SH-SY5Y (cell line): Measurements from ENCODE around the gene COLEC12.

Source experiments
- GATA2 ChIP-seq: IDR thresholded peaks from 2 replicates; pipeline ENCODE4 v1.6.1; 2011; ENCODE audit warnings: mild to moderate bottlenecking, low read depth, low read length
- GATA3 ChIP-seq: IDR thresholded peaks from 2 replicates; pipeline ENCODE4 v1.6.1; 2011; ENCODE audit warnings: low read depth, mild to moderate bottlenecking, low read length, moderate library complexity

COLEC12 gene

DNA sequence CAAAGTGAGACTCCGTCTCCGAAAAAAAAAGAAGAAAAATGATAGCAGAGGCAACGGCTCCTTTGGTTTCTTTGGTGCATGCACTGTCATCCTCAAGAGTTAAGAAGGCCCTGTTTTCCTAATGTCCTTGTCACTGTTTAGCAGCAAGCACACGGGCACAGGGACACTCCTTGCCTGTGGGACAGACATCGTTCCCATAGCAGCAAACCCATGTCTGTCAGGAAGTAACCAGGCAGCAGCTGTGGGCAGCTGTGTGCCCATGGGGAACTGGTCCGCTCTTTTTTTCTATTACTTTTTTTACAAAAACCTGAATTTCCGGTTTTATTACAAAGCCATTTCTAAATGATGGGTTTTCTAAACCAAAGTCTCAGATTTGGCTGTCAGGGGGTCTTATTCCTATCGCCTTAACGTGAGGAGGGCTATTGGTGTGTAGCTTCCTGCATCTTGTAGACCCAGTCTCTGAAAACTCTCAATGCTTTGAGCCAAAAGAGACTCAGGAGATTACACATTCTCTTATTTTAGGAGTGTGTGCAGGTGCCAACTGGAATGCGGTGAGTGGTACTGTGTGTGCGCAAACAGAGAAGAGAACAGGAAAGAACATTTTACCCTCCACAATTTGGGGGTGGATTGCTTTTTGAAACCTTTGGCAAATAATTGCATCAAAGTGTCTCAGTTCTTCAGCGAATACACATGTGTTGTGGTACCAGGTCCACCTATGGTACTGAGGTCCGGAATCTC lies 109.6 kb downstream of the COLEC12 start:
- TF ChIP-seq GATA2, result no peak
- no peak for TF ChIP-seq GATA3

DNA sequence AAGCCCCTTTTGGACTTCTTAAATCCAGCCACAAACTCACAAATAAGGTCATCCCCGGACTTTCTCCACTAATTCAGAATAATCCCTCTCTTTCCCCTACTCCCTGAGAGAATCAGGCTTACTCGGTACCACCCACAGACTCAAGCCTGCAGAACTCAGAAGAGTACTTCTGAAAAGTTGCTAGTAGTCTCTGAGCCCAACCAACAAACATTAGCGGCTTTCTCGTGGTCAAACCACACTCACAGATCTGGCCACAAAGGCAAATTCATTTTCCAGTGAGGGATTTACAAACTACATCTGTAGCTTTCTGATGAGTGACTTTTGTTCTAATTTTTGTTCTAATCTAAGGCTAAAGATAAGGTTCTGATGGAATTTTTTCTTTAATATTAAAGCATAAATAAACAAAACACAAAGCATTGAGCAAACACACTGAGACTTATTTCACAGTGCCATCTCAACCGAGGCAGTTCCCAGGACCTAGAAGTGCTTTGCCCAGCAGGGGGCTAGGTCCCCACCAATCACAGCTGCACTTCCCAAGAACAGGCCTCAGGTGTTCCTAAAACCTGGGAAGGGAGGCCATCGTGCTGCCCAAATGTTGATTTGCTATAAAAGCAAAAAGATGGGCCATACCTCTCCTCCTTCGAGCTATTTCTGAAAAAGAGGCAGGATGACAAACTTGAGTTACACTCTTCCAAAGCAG lies 110.7 kb downstream of the COLEC12 start:
- no peak for TF ChIP-seq GATA2
- no peak for TF ChIP-seq GATA3

DNA sequence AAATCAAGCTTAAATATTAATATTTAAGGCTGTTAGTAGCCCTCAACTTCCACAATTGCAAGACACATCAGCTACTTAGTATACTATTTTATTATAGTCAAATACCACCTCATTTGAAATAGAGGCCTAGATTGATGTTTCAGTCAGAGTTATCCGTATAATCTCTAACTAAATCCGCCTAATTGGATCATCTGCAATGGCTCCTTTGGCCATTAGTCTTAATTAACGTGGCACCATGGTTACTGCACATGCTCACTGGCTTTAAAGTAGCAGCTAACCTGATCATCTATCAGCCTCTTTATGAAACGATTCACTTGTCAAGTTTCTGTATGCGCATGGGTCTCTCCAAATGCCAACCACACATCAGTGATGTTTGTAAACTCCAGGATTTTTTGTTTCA lies 112.3 kb downstream of the COLEC12 start:
- TF ChIP-seq GATA2 (peak; percentile 71), GATA3 (peak; percentile 70; the same call in 1 of the 2 replicates)

DNA sequence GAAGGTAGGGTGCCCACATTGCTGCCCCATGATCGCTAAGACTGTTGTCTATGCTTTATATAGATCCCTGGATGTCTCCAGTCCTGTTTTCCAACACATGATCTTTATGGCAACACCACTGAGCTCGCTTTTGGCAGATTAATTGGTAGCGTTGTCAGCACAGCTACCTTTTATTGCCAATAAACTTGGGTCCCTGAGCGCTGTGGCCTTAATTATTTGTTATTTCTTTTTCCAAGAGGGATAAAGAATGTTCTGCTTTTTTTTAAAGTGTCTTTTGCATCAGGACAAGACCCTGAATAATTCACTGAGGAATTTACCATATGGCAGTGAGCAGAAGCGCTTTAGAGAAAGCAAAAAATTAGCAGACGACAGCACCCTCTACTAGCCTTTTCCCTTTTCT lies 113.5 kb downstream of the COLEC12 start:
- no peak for TF ChIP-seq GATA3
- TF ChIP-seq GATA2, result no peak

DNA sequence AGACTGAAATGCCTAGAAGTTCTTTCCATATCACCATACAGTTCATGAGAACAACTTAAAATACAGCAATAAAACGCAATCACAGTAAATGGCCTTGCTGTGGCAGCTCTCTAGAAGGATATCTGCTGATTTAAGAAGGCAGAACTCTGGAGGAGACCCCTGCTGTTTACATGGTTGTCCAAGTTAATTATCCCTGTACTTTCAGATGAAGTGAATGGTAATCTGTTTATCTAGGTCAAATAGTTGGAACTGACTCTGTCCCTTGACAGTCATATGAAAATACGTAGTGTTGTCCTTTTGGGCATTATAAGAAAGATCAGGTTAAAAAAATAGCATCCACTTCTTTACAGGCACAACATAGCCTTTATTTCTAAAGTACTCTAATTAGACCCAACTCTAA lies 115.6 kb downstream of the COLEC12 start:
- no peak for TF ChIP-seq GATA3
- no peak for TF ChIP-seq GATA2

DNA sequence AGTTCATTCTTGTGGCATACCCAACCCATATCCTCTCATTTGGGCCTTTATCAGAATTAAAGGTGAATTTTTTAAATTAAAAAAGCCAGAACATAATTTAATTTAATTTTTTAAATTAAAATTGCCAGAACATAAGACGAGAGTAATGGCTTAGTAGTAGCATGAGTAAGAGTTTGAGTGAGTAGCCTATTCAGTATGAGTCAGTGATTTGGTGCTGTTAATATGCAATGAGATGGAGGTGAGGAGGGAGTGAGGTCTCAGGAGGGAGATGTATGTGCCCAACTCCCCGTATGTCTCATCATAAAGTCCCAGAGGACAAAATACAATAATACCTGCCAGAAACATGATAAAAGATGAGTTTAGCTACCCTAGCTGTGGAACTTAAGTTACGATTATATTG lies 117.4 kb downstream of the COLEC12 start:
- TF ChIP-seq GATA3 (no peak), GATA2 (no peak)

DNA sequence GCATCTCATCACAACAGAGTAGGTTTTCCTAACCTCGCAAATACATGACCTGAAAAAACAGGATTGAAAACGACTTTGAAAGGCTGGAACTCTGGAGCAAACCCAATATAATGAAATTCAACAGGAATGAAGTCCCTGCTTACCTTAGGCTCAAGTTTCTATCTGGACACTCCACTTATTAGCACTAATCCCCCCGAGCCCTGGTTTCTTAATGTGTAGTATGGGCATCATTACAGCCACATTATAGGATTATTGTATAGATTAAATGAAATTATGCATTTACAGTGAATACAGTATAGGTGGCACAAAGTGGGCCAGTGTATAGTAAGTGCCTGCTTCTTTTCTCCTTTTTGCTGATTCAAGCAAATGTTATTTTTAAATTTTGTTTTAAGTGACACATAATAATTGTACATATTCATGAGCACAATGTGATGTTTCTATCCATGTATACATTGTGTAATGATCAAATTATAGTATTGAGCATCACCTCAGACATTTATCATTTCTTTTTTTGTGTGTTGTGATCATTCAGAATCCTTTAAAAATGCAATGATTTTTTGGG lies 118.0 kb downstream of the COLEC12 start:
- TF ChIP-seq GATA2 (no peak), GATA3 (no peak)

DNA sequence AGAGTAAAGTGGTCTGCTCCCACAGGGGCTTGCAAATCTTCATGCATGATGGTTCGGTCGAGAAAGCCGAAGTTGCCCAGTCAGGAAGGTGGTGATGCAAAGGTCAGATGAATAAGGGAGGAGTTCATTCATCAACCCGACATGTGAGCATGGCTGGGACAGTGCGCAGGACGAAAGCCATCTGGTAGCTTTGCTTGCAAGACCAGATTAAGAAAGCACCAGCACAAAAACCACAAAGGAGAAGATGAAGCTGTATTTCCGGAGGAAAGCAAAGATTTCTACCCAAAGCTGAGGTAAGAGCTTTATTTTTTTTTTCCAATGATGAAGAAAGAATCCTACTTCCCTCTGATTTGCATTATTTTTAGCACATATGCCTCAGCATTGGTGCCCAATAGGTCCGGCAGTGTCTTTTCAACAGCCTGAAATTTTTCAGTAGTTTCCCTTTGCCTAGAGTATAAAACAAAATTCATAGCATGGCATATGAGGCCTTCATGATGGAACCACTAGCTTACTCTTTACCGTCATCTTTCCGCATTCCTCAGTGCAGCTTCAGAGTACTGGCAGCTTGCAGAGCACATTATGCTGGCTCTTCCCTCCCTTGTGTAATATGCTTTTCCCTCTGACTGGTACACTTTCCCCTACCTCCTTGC lies 120.7 kb downstream of the COLEC12 start:
- TF ChIP-seq GATA2, result no peak
- TF ChIP-seq GATA3, result no peak

DNA sequence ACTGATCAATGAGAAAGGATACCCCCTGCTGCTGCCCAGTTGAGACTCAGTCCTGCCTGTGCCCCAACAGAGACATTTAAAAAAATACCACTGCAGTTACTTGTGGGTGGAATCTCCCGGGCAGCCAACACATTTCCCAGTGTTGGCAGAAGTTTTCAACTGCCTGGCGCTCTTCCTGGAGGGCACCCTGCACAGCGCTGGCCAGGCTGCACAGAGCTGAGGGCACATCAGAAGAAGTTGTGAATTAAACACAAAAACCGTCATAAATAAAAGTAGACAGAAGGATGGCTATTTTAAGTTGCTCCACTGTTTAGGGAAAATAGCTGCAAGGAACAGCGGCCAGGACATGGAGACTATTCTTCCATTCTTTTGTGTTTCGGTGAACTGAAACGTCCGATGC lies 122.4 kb downstream of the COLEC12 start:
- TF ChIP-seq GATA3 (no peak), GATA2 (no peak)

DNA sequence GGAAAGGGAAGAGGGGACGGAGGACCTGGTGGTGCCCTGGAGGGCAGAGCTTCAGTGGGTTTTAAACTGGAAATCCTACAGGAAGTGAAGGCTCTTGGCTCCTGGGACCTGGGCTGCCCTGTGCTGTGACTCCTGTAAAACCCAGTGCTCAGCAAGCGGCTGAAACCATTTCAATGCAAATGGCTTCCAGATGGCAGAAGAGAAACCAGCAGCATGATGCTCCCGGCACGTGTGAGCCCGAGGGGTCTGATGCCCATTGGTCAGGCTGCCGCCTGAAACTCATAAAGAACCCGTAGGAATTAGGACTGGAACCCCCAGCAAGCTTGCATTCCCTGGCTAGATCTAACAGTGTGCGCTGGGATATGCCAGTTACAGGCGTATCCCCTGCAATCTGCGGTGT lies 123.4 kb downstream of the COLEC12 start:
- TF ChIP-seq GATA2 (no peak), GATA3 (no peak)

DNA sequence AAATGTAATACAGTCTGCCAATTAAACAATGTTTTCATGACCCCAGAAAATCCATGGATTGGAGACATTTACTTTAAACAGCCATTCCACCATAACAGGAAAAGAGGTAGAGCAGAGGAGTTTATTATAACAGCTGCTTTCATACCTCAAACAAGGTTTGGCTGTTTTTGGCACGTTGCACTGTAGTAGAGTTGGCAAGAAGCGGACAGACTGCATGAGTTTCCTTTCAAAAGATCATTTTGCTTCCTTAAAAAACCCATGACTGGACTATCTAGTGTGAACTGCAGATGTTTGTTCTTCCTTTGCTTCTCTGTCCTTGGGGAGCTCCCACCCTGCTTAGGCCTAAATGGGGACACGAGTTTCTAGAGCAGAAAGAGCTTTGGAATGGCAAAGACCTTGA lies 124.2 kb downstream of the COLEC12 start:
- TF ChIP-seq GATA2 (no peak), GATA3 (no peak)

DNA sequence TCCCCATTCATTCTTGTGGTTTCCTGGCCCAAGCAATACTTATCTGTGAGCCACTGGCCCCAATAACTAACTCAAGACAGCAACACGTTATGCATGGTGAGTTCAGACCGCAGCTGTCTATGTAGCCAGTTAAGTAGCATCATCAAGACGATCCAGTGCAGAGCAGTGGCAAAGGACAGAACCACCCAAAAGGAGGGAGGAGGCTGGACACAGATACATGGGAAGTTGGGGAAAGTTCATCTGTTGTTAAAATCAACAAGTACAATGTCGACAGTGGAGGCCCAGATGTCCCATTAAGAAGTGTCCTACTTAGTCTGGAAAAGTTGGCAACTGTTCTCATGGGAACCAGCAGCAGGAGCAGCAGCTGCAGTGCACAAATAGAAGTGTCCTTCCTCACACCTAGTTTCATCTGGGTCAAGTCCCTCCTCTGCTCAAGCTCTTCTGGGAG lies 125.8 kb downstream of the COLEC12 start:
- TF ChIP-seq GATA3, result no peak
- no peak for TF ChIP-seq GATA2

DNA sequence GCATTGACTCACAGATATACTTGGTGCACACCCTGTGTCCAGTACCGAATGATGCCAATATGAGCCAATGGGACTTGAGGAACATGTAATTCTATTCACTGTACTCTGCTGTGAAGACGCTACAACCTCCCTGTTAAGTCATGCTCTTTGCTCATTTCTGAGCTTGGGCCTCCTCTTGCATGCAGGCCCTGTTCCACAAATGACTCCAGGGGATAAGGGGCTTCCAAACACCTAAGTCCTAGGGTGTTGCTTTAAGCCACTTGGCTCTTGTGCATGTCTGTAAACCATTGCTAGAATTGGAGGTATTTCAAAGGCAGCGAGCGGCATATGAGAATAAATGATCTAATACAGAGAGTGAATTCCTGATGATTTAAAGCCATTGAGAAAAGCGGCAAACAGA lies 126.7 kb downstream of the COLEC12 start:
- TF ChIP-seq GATA3, result no peak
- TF ChIP-seq GATA2, result no peak

DNA sequence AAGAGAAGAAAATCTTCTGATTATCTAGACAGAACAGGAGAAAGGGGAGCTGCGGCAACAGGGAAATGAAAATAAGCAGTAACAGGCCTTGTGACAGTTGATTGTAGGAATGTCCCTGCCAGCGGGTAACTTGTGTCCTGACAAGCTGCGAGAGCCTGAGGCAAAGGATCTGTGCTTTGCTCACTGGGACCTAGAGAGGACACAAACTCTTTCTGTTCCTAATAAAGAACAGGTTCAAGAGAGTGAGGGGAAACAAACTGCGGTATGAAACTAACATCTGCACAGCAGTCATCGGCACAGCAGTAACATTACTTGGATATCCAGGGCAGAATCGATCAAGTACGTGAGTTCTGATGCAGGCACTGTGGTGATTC lies 128.9 kb downstream of the COLEC12 start:
- TF ChIP-seq GATA3, result no peak
- TF ChIP-seq GATA2, result peak; percentile 7; the same call in 1 of the 2 replicates
